GM18873 (cell line): ENCODE results near the gene ARL10.

Source experiments
- ATAC-seq: cut with Tn5 transposase; IDR thresholded peaks from one replicate; pipeline ENCODE4 v1.9.1; 2021; ENCODE audit warnings: mild to moderate bottlenecking, moderate library complexity, moderate number of reproducible peaks; ENCODE audit not compliant: unreplicated experiment, low FRiP score

Gene ARL10

DNA sequence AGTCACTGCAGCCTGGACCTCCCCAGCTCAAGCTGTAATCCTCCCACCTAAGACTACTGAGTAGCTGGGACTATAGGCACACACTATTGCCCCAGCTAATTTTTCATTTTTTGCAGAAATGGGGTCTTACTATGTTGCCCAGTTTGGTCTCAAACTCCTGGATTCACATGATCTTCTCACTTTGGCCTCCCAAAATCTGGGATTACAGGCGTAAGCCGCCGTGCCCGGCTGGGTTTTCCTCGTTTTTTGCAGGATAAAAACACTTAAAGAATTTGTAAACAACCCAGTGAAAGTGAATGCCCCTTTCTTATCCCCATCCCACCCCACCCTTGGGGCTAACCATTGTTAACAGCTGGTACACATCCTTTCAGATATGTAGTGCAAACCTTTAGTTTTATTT lies 43.3 kb downstream of the ARL10 start:
- ATAC-seq: no peak

DNA sequence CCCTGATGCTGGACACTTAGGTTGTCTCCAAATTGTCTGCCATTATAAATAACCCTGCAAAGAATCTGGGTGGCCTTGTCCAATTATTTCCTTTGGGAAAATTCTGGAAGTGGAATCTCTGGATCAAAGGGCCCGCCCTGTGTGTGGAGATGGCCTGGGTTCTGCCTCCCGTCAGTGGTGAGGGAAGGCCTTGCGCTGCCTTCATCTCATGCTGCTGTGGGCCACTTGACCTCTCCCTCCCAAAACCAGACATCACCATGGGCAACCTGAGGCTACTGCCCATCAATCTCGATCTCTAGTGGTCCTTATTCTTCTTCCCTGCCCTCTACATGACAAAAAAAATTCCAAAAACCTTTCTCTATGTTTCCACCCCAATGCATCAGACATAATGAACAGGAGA lies 44.5 kb downstream of the ARL10 start:
- no peak for ATAC-seq

DNA sequence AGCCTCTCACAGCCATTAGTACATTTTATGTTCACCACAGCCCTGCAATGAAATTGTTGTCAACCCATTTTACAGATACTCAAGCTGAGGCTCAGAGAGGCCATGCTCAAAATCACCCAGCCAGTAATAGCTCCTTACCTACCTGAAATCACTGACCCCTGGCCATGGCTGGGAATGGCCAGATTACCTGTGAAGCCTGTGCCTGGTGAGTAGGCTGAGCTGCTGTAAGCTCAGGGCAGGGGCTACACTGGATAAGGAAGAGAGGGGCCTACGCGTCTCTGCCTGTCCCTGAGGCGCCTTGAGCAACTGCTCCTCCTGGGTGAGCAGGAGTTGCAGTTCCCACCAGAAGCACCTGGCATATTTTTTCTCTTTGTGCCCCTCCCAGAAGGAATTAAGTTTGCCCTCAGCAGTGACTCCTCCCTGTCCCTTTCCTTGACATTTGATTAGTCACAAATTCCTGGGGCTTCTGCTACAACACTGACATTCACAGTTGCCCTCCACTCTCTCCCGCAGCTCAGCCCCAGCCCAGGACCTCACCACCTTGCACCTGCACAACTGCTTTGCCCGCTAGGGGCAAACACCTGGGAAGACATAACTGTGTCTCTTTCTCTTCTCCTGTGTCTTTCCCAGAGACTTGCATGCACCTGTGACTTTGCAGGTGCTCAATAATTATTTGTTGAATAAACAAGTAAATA lies 45.3 kb downstream of the ARL10 start:
- no peak for ATAC-seq

DNA sequence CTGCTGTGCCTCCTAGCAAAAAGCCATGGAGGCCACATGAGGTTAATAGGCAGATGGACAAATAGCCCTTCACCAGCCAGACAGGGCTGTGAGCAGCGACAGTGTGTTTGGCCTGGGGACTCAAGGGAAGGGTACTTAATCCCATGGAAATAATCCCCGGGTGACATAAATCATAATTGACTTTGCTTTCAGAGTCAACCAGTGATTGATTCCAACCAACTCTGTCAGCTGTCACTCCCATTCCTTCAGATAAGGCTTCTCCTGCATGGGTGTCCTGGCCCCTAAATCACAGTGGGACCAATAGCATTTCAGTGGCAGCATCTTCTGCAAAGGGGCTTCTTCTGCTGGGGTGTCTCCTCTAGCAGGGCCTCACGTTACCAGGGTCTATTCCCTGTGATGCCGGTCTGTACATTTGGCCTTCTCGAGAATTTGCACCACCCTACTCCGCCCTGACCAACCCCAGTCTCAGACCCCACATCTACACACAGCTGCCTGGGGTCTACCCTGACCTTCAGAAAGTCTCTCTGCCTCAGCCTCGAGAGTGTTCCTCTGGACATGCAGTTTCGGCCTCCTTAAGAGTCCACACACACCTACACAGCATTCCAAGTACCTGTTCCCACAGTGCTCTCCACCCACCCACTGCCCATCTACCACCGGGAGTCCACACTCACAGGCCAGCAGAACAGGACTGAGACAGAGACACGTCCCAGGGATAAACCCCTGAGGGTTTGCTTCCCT lies 47.4 kb downstream of the ARL10 start:
- no peak for ATAC-seq

DNA sequence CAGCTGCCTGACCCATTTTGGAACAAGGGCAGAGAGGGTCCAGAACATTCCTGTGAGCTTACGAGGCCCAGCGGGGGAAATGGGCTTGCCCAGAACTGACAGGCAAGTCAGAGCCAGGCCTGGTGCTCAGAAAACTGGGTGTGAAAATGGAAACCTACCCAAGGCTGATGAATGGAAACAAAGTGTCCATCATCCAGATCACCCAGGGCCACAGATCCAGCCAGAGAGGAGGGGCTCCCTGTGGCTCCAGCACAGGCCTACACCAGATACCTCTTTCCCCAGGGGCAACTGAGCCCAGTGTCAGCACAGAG lies 47.9 kb downstream of the ARL10 start:
- ATAC-seq: no peak

DNA sequence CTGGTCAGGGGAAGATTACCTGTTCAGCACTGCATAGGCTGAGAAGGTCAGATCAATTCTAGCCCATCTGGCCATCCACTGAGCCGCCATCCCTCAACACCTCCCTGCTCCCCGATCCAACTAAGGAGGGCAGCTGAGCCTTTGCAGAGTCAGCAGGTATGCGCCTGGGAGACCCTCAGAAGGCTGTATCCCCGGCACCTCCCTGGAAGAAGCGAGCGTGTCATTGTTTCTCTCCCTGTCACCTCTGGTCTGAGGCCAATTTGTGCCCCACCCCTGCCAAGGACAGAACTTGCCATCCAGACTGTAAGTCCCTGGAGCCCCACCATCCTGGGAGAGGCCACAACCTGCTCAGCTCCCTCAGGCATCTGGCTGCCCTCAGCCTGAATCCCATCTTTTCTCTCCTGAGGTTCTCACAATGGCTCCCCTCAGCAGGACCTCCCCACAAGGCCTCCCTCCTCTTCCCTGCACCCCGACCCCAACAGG lies 48.5 kb downstream of the ARL10 start:
- no peak for ATAC-seq

DNA sequence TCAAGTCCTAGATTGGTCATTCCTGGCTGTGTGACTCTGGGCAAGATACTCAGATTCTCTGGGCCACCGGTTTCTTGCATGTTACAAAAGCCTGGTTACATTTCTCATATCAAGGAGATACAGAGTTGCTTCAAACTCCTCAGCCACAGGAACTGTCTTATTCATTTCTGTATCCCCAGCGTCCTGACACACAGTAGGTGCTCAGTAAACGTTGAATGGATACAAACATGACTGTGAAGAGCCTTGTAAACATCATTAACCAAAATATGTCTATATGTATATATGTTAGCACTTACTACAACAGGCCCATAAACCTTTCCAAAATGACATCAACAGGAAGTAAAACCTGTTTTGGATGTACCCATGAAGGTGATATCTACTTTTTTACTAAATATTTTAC lies 49.4 kb downstream of the ARL10 start:
- ATAC-seq: no peak

DNA sequence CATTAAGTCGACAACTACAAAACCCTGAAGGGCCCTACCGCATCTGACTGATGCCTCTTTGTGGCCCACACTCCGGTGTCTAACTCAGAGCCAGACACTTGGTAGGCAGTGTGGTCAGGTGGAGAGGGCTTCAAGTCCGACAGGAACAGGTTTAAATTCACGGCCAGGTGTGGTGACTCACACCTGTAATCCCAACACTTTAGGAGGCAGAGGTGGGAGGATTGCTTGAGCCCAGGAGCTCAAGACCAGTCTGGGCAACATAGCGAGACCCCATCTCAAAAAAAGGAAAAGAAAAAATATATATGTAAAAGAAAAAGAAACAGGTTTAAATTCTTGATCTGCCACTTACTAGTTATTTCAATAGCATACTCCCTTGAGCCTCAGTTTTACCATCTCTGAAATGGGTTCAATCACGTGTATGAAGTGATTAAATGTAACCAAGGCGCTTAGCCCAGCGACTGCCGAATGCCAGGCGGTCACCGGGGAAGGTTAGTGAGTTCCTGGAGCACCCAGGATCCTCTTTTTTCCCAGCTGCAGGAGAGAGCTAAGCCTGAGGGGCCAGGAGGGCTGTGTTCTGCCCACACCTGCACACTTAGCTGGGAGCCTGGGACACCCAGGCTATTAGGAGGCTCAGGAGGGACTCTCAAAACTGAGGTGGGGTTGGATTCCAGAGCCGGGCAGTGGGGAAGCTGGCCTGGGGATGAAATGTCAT lies 50.1 kb downstream of the ARL10 start:
- ATAC-seq: no peak

DNA sequence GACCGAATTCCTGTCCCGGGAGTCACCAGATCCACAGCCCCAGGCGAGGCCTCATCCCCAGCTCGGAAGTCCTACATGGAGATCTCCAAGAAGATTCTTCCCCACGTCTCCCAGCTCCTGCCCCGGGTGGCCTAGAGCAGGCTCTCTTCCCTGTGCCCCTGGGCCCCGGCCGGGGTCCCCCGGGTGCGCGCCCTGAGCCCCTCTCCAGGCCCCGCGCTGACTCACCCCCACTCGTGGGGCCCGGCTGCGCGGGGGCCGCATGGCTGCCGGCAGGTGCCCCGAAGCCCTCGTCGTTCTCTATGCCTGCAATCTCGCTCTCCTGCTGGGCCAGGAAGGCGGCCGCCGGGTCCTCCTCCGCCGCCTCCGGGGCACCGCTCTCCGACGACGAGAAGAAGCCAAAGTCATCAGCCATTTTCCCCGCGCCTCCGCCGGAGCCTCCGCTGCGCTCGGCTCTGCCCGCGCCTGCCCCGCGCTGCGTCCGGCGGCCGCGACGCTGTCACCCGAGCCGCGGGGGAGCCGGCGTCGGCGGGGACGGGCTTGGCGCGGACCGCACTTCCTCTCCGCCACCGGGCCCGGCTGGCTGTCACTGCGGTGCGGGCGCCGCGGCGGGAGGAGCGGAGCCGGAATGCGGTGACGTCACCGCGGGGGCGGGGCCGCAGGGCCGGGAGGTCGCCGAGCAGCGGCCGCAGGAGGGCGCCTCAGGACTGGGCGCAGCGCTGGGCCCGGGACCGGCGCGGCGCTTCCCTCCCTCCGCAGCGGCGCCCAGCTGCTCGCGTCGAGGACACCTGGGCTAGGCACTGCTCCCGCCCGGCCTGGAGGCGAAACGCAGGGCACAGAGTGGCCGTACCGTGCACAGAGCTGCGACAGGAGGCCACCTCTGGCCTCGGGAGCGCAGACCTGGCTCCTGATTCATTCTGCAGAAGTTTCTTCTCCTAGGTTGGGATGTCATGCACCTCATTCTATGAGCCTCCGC lies 51.0 kb downstream of the ARL10 start, which contains the start of gene CLTB:
Gene CLTB (minus strand): TSS at position 588 of the 973 bp plus-strand sequence. CDS start 176 bp downstream, at position 412.
- ATAC-seq: peak; percentile 64

DNA sequence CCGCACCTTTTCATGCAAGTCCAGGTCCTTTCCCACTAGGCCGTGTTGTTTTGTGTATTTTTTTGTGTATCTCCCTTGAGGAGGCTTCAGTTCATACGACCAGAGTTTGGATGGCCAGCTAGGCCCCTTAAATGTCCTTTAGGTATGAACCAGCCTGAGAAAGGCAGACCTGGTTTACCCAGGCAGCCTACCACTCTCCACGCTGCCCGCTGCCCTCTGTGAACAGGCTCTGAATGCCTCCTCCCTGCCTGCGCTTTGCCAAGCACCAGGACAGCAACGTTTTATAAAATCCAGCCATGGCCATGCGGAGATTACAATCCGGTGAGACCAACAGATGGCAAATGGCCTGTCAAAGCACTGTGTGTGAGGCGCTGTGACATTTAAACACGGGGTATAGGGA lies 51.7 kb downstream of the ARL10 start:
- no peak for ATAC-seq

DNA sequence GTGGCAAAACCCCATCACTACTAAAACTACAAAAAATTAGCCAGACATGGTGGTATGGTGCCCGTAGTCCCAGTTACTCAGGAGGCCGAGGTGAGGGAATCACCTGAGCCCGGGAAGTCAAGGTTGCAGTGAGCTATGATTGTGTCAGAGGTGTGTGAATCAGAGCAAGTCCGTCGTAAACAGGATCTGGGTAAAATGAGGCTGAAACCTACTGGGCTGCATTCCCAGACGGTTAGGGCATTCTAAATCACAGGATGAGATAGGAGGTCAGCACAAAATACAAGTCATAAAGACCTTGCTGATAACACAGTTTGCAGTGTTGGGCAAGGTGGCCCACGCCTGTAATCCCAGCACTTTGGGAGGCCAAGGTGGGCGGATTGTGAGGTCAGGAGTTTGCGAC lies 53.0 kb downstream of the ARL10 start:
- no peak for ATAC-seq

DNA sequence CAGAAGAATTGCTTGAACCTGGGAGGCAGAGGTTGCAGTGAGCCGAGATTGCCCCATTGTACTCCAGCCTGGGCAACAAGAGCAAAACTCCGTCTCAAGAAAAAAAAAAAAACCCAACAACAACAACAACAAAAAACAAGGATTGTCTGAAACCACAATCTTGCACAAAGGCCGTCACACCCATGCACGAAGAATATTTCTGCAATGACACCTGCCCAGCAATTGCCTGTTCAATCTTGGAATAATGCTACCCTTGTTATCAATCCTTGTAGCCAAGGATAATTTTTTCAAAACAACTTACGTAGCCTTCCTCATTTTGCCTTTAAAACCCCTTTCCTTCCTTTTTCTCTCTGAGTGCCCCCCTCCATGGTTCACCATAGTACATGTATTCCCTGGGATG lies 54.8 kb downstream of the ARL10 start:
- ATAC-seq: no peak

DNA sequence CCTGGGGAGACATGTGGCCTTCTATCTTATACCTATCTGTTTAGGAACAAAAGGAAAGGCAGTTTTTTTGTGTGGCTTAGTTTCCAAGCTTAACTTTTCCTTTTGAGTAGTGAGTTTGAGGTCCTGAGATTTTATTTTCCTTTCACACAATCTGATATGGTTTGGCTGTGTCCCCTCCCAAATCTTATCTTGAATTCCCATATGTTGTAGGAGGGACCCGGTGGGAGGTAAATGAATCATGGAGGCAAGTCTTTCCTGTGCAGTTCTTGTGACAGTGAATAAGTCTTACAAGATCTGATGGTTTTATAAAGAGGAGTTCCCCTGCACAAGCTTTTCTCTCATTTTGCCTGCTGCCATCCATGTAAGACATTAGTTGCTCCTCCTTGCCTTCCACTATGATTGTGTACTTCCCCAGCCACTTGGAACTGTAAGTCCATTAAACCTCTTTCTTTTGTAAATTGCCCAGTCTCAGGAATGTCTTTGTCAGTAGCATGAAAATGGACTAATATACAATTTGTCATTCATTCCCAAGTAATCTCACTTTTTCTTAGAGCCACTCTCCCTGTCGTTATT lies 55.8 kb downstream of the ARL10 start:
- no peak for ATAC-seq

DNA sequence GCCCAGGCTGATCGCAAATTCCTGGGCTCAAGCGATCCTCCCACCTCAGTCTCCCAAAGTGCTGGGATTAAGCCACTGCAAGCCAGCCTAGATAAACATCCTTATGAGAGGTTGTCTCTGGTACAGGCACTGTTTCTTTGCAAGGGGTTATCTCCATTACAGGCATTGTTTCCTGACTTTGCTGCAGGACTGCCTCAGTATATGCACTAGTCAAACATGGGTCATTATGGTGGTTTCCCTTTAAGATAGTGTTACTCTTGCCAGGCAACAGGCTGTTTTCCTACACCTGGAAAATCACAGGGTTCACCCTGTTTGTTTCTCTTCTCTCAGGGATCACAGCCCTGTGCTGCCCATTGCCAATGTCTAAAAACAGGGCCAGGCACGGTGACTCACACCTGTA lies 58.9 kb downstream of the ARL10 start:
- ATAC-seq: no peak

DNA sequence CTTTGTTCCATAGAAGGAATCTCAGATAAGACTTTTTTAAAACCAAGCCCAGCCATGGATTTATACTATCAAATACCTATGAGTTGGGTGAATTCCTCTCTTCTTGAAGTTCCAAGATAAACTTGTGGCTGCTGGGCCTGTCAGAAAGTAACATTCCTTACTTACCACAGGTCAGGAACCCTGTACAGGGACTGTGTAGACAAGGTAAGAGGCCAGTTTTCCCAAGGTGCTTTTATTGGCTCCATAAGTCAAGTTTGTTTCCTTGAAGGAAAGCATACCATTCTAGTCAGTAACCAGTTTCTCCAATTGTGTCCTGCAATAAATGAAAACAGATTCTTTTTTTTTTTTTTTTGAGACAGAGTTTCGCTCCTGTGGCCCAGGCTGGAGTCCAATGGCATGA lies 59.9 kb downstream of the ARL10 start:
- no peak for ATAC-seq

DNA sequence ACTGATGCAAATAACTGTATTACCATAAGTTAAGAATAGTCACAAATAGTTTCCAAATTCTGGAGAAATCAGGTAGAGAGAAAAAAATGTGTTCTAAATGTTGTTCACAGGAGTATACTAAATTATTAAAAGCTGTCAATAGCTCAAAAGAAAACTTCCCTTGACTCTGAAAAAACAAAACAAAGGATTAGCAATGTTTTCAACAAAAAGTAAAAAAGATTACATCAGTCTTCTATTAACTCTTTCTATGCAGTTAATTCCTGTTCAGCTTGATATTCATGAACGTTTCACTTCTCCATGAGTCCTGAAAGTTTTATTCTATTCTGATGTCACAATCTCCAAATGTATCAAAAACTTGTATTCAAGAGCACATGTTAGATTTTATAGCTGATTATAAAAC lies 60.5 kb downstream of the ARL10 start:
- no peak for ATAC-seq

DNA sequence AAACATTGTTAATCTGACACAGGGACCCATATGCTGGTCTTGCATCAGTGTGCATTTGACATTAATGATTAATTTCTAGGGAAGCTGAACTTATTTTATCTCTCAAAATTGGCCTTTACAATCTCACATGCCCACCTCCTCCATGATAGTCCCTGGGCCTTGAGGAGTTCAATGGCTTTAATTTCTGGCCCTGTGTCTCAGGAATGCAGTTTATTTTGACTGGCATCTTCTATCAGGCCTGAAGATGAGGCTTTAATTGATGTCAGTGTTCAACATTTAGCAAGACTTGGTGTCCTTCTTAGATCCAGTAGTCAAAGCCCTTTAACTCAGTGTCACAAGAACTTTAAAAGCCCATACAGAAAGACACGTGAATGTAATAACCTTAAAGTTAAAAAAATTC lies 61.6 kb downstream of the ARL10 start:
- no peak for ATAC-seq

DNA sequence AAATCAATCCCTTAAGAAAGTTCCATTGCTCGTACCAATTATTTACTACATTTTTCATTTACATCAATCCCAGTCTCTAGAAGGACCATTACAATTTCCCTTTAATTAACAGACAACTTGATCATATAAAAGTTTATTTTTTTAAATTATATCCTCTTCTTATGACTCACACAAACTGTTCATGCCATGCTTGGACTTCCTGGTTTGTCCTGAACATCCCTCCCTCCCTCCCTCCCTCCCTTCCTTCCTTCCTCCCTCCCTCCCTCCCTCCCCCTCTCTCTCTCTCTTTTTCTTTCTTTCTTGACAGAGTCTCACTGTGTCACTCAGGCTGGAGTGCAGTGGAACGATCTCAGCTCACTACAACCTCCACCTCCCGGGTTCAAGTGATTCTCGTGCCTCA lies 62.7 kb downstream of the ARL10 start:
- no peak for ATAC-seq

DNA sequence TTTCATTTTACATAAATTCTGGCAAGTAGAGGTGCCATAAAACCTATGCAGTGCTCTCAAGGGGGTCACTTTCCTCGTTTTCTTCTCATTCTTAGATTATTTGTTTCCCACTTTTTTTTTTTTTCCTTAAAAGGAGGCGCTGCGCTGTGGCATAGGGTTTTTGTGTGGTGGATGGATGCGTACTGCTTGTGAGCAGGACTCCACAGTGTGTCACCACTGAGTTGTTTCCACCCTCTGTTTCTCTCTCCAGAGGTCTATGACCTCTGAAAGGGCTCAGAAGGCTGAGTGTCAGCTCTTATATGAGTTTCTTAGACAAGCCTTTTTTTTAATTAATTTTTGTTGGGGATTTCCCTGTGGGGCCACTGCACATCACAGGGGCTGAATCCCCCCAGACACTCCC lies 64.7 kb downstream of the ARL10 start:
- ATAC-seq: no peak
